CD14-positive monocyte (primary cell): ENCODE data around the gene PTPRE. TPM values are rescaled to one million over a fixed set of nuclear protein-coding genes. Genes with fewer than 3 reads are reported as not detected.
A peak's percentile ranks its signal among the peaks of the same experiment; 100 is the strongest.

Source experiments
- DNase-seq, 3 donors: peaks; one replicate each; pipeline ENCODE4 v3.0.0-alpha.2; 2011 to 2022
- H2AFZ ChIP-seq: 2 replicates; pipeline ENCODE4 v1.6.0; 2012; ENCODE audit warnings: mild to moderate bottlenecking, low read depth, low read length, inconsistent platforms; ENCODE audit not compliant: insufficient read depth, poor library complexity, severe bottlenecking
- H3K27ac ChIP-seq, 2 donors: 1 replicate in 1 of 2; 2 replicates in 1 of 2; pipeline ENCODE4 v1.5.1; 2012 to 2013; ENCODE audit warnings: low read length in 2 of 2, control low read depth in 1 of 2, inconsistent platforms in 1 of 2, low read depth in 1 of 2, mild to moderate bottlenecking in 1 of 2
- H3K27me3 ChIP-seq, 2 donors: one replicate each; pipeline versions ENCODE4 v1.6.0 to v1.6.1; 2011 to 2013; ENCODE audit warnings: low read length in 2 of 2; ENCODE audit not compliant: control insufficient read depth in 2 of 2, insufficient read depth in 2 of 2
- H3K36me3 ChIP-seq, 2 donors: replicated peaks in 1 of 2; 1 replicate in 1 of 2; 2 replicates in 1 of 2; pipeline versions ENCODE4 v1.5.1 to v1.6.1; 2012 to 2013; ENCODE audit warnings: low read length in 2 of 2, control low read depth in 1 of 2, inconsistent platforms in 1 of 2, mild to moderate bottlenecking in 1 of 2; ENCODE audit not compliant: insufficient read depth in 2 of 2, control insufficient read depth in 1 of 2
- H3K4me1 ChIP-seq, 2 donors: 1 replicate in 1 of 2; 2 replicates in 1 of 2; pipeline versions ENCODE4 v1.5.1 to v1.6.1; 2012 to 2013; ENCODE audit warnings: low read length in 2 of 2, control low read depth in 1 of 2, inconsistent platforms in 1 of 2, mild to moderate bottlenecking in 1 of 2, moderate library complexity in 1 of 2; ENCODE audit not compliant: insufficient read depth in 2 of 2, control insufficient read depth in 1 of 2
- H3K4me2 ChIP-seq: replicated peaks from 2 replicates; pipeline ENCODE3; 2012; ENCODE audit warnings: low read length, moderate library complexity, mild to moderate bottlenecking; ENCODE audit not compliant: poor library complexity, severe bottlenecking; ENCODE audit errors: extremely low read depth
- H3K4me3 ChIP-seq, 3 experiments: fragments of 200-600 bp in 1 of 3; sonication (generic) in 1 of 3; replicated peaks in 1 of 3; 1 replicate in 2 of 3; 2 replicates in 1 of 3; pipeline ENCODE4 v1.5.1; 2011 to 2013; ENCODE audit warnings: low read length in 3 of 3, mild to moderate bottlenecking in 3 of 3, control low read depth in 2 of 3, low read depth in 2 of 3, inconsistent platforms in 1 of 3, moderate library complexity in 1 of 3
- H3K79me2 ChIP-seq: 2 replicates; pipeline ENCODE4 v1.6.0; 2012; ENCODE audit warnings: mild to moderate bottlenecking, control low read depth, inconsistent platforms, low read length, moderate library complexity; ENCODE audit not compliant: insufficient read depth
- H3K9ac ChIP-seq: 2 replicates; pipeline ENCODE4 v1.6.0; 2017; ENCODE audit warnings: low read length, mild to moderate bottlenecking; ENCODE audit not compliant: insufficient read depth, poor library complexity, severe bottlenecking
- H3K9me3 ChIP-seq, 2 donors: replicated peaks in 1 of 2; 1 replicate in 1 of 2; 2 replicates in 1 of 2; pipeline versions ENCODE4 v1.5.1 to v1.6.1; 2012 to 2013; ENCODE audit warnings: low read length in 2 of 2, control low read depth in 1 of 2; ENCODE audit not compliant: control insufficient read depth in 1 of 2, insufficient read depth in 1 of 2
- H4K20me1 ChIP-seq: 2 replicates; pipeline ENCODE4 v1.6.0; 2012; ENCODE audit warnings: mild to moderate bottlenecking, low read length, control low read depth, moderate library complexity; ENCODE audit not compliant: insufficient read depth
- H3K27ac Mint-ChIP-seq, 7 donors: one replicate each; pipeline ENCODE4 v1.8.0; 2020; ENCODE audit warnings: mild to moderate bottlenecking in 7 of 7, mixed read lengths in 7 of 7, moderate library complexity in 6 of 7, inconsistent platforms in 2 of 7
- H3K27me3 Mint-ChIP-seq, 3 donors: one replicate each; pipeline ENCODE4 v1.8.0; 2021 to 2022; ENCODE audit warnings: low read depth in 3 of 3, mild to moderate bottlenecking in 3 of 3, mixed read lengths in 3 of 3, moderate library complexity in 3 of 3, inconsistent platforms in 1 of 3
- H3K36me3 Mint-ChIP-seq, 2 donors: one replicate each; pipeline ENCODE4 v1.8.0; 2020; ENCODE audit warnings: mixed read lengths in 2 of 2, inconsistent platforms in 1 of 2, mild to moderate bottlenecking in 1 of 2
- H3K4me1 Mint-ChIP-seq: one replicate; pipeline ENCODE4 v1.8.0; 2020; ENCODE audit warnings: mild to moderate bottlenecking, mixed read lengths
- H3K4me3 Mint-ChIP-seq, 2 donors: one replicate each; pipeline ENCODE4 v1.8.0; 2020; ENCODE audit warnings: mild to moderate bottlenecking in 2 of 2, mixed read lengths in 2 of 2, moderate library complexity in 1 of 2
- H3K9me3 Mint-ChIP-seq, 7 donors: one replicate each; pipeline ENCODE4 v1.8.0; 2020 to 2022; ENCODE audit warnings: mixed read lengths in 7 of 7, mild to moderate bottlenecking in 6 of 7, moderate library complexity in 6 of 7, inconsistent platforms in 2 of 7
- WGBS: methylation state at CpG from one replicate; pipeline ENCODE4 v1.1.5; 2013; ENCODE audit warnings: missing lambda C conversion rate; ENCODE audit not compliant: insufficient coverage; 5-methylcytosine and 5-hydroxymethylcytosine counted together
- intact Hi-C, 2 donors: fragments of 100-400 bp; cut with micrococcal nuclease; formaldehyde crosslinking; loops; one replicate each; pipeline versions ENCODE4 v1.15.0 to v1.15.1; 2023
- polyA plus RNA-seq, 3 donors: library from polyadenylated mRNA; depleted of rRNA in 1 of 3; unstranded in 2 of 3; stranded (reverse) in 1 of 3; fragments of 300-500 nt in 2 of 3; fragments of >200 nt in 1 of 3; fragmentation: Illumina TruSeq in 2 of 3; gene quantifications; 1 replicate in 2 of 3; 2 replicates in 1 of 3; pipeline ENCODE4 v1.2.3, GENCODE V29; 2012 to 2021
- TF ChIP-seq, protein P1 (sequence below): fragments of 200-600 bp; IDR thresholded peaks from one replicate; pipeline ENCODE4 v1.8.0; 2022; ENCODE audit warnings: antibody characterized with exemption, mild to moderate bottlenecking

Gene PTPRE
- polyA plus RNA-seq, 3 donors = 95.2 to 271 (median 125) TPM

- H3K36me3 ChIP-seq = peaks cover 100% of the 10 kb centered on the region in 2 donors
- Mint-ChIP-seq H3K36me3 (peaks cover 95 to 100% of the 10 kb centered on the region in 2 donors), H3K4me1 (peaks cover 18% of the 10 kb centered on the region), H3K27ac (peak overlapping the region in 5 of 7 donors; percentile 48 to 78 (median 64)), H3K9me3 (peaks cover 0 to 6% (median 0%) of the 10 kb centered on the region in 7 donors), H3K4me3 (no peak overlapping the region), H3K27me3 (peaks cover 0 to 3% (median 3%) of the 10 kb centered on the region in 3 donors)
- no peak overlapping the region for H3K4me3 ChIP-seq
- no peak overlapping the region for H3K4me2 ChIP-seq
- intact Hi-C loops = loop anchor here in 1 of 2 donors (10.0 kb wide), 1 partner anchor 54 kb away; the partner anchor contains the start of gene MKI67
- H3K9me3 ChIP-seq = no peaks in the 10 kb centered on the region
- no peak overlapping the region for H2AFZ ChIP-seq
- peaks cover 5 to 17% of the 10 kb centered on the region in 2 donors for H3K4me1 ChIP-seq
- no peaks in the 10 kb centered on the region for H3K27me3 ChIP-seq
- H3K9ac ChIP-seq = no peak overlapping the region
- DNase-seq = peak in 1 of 3 donors; percentile 4
- peaks cover 19% of the 10 kb centered on the region for H3K79me2 ChIP-seq
- WGBS = 98% methylated on average over 13 of the region's 17 CpGs
- H3K27ac ChIP-seq = peak overlapping the region in 1 of 2 donors; percentile 33
- TF ChIP-seq, protein P1, sequence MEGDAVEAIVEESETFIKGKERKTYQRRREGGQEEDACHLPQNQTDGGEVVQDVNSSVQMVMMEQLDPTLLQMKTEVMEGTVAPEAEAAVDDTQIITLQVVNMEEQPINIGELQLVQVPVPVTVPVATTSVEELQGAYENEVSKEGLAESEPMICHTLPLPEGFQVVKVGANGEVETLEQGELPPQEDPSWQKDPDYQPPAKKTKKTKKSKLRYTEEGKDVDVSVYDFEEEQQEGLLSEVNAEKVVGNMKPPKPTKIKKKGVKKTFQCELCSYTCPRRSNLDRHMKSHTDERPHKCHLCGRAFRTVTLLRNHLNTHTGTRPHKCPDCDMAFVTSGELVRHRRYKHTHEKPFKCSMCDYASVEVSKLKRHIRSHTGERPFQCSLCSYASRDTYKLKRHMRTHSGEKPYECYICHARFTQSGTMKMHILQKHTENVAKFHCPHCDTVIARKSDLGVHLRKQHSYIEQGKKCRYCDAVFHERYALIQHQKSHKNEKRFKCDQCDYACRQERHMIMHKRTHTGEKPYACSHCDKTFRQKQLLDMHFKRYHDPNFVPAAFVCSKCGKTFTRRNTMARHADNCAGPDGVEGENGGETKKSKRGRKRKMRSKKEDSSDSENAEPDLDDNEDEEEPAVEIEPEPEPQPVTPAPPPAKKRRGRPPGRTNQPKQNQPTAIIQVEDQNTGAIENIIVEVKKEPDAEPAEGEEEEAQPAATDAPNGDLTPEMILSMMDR = no peak
- H4K20me1 ChIP-seq = peaks cover 98% of the 10 kb centered on the region
Observed at GRCh38 chr10:128070721-128071416, 164.0 kb downstream of the PTPRE start.

GRCh38 chr10:128071417-128071782, 164.5 kb downstream of the PTPRE start:
- Histone ChIP-seq H3K4me3 (no peak overlapping the region), H3K36me3 (peaks cover 100% of the 10 kb centered on the region in 2 donors), H3K79me2 (peaks cover 18% of the 10 kb centered on the region), H3K4me1 (peaks cover 0 to 11% of the 10 kb centered on the region in 2 donors), H3K4me2 (no peak overlapping the region), H4K20me1 (peaks cover 99% of the 10 kb centered on the region), H3K27me3 (no peaks in the 10 kb centered on the region), H3K9me3 (no peaks in the 10 kb centered on the region), H3K27ac (no peak overlapping the region), H2AFZ (no peak overlapping the region), H3K9ac (no peak overlapping the region)
- intact Hi-C loops = loop anchor here in 1 of 2 donors (10.0 kb wide), 1 partner anchor 53 kb away; the partner anchor contains the start of gene MKI67
- WGBS = 96% methylated on average over 4 of the region's 9 CpGs
- Mint-ChIP-seq H3K9me3 (peaks cover 0 to 6% (median 0%) of the 10 kb centered on the region in 7 donors), H3K4me3 (no peak overlapping the region), H3K27ac (peak overlapping the region in 5 of 7 donors; percentile 19 to 78 (median 64)), H3K4me1 (peaks cover 13% of the 10 kb centered on the region), H3K27me3 (peaks cover 0 to 3% (median 1%) of the 10 kb centered on the region in 3 donors), H3K36me3 (peaks cover 95 to 100% of the 10 kb centered on the region in 2 donors)
- DNase-seq = peak in 1 of 3 donors; percentile 2
- TF ChIP-seq, protein P1 = no peak
